Measurements from ENCODE around the gene WDR90.

DNA sequence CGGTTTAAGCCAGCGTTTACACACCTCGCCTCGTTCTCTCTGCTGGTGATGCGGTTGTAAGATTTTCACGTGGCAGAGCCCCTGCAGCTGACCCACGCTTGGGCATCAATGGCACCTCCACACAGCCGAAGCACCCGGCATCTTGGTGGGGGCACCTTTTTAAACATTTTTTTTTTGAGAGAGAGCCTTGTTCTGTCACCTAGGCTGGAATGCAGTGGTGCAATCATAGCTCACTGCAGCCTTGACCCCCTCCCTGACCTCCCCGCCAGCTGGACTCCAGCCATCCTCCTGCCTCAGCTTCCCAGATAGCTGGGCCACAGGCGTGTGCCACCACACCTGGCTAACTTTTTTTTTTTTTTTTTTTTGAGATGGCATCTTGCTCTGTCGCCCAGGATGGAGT, 4.9 kb downstream of the WDR90 start:
- TF ChIP-seq, protein P1, sequence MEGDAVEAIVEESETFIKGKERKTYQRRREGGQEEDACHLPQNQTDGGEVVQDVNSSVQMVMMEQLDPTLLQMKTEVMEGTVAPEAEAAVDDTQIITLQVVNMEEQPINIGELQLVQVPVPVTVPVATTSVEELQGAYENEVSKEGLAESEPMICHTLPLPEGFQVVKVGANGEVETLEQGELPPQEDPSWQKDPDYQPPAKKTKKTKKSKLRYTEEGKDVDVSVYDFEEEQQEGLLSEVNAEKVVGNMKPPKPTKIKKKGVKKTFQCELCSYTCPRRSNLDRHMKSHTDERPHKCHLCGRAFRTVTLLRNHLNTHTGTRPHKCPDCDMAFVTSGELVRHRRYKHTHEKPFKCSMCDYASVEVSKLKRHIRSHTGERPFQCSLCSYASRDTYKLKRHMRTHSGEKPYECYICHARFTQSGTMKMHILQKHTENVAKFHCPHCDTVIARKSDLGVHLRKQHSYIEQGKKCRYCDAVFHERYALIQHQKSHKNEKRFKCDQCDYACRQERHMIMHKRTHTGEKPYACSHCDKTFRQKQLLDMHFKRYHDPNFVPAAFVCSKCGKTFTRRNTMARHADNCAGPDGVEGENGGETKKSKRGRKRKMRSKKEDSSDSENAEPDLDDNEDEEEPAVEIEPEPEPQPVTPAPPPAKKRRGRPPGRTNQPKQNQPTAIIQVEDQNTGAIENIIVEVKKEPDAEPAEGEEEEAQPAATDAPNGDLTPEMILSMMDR (conservative IDR thresholded peaks at IDR 0.05) = no peak
- TF ChIP-seq EZH2 (IDR thresholded peaks at IDR 0.05; ENCODE audit: low read depth) = no peak
